ENCODE results near the gene CDH13.

Gene CDH13

DNA sequence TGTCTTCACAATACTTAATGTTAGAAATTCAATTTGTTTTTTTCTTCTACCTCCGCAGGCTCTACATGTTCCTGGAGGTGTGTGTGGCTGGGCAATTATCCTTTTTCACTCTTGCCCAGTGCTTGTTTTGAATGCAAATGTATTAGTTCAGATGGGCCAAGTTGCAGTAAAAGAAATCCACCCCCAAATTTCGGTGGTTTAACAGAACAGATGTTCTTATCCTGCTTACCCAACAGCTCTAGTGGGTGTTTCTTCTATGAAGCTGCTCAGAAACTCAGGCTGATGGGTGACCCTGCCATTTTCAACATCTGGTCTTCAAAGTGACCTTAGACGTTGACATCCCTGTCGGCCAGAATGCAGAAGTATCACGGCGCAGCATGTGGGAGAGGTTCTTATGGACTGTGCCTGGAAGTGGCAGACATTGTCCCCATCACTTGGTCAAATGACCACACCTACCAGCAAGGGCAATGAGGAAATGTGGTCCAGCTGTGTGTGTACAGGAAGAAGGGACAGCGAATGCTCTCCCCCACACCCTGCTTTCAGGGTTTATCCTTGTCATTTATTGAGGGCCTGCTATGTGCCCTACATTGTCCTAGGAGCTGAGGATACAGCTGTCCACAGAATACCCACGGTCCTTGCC, 157.3 kb downstream of the CDH13 start:
- DNase-seq (ENCODE audit: low read depth in 1 of 2, low spot score in 1 of 2): no peak
- TF ChIP-seq, protein P1, sequence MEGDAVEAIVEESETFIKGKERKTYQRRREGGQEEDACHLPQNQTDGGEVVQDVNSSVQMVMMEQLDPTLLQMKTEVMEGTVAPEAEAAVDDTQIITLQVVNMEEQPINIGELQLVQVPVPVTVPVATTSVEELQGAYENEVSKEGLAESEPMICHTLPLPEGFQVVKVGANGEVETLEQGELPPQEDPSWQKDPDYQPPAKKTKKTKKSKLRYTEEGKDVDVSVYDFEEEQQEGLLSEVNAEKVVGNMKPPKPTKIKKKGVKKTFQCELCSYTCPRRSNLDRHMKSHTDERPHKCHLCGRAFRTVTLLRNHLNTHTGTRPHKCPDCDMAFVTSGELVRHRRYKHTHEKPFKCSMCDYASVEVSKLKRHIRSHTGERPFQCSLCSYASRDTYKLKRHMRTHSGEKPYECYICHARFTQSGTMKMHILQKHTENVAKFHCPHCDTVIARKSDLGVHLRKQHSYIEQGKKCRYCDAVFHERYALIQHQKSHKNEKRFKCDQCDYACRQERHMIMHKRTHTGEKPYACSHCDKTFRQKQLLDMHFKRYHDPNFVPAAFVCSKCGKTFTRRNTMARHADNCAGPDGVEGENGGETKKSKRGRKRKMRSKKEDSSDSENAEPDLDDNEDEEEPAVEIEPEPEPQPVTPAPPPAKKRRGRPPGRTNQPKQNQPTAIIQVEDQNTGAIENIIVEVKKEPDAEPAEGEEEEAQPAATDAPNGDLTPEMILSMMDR (IDR thresholded peaks at IDR 0.05; ENCODE audit: insufficient read depth, low read length): no peak
- TF ChIP-seq GABPA (IDR thresholded peaks at IDR 0.05; ENCODE audit: low read depth) (no peak), SPI1 (IDR thresholded peaks at IDR 0.05; ENCODE audit: borderline replicate concordance, low read depth) (no peak)
- TF ChIP-seq, protein P2, sequence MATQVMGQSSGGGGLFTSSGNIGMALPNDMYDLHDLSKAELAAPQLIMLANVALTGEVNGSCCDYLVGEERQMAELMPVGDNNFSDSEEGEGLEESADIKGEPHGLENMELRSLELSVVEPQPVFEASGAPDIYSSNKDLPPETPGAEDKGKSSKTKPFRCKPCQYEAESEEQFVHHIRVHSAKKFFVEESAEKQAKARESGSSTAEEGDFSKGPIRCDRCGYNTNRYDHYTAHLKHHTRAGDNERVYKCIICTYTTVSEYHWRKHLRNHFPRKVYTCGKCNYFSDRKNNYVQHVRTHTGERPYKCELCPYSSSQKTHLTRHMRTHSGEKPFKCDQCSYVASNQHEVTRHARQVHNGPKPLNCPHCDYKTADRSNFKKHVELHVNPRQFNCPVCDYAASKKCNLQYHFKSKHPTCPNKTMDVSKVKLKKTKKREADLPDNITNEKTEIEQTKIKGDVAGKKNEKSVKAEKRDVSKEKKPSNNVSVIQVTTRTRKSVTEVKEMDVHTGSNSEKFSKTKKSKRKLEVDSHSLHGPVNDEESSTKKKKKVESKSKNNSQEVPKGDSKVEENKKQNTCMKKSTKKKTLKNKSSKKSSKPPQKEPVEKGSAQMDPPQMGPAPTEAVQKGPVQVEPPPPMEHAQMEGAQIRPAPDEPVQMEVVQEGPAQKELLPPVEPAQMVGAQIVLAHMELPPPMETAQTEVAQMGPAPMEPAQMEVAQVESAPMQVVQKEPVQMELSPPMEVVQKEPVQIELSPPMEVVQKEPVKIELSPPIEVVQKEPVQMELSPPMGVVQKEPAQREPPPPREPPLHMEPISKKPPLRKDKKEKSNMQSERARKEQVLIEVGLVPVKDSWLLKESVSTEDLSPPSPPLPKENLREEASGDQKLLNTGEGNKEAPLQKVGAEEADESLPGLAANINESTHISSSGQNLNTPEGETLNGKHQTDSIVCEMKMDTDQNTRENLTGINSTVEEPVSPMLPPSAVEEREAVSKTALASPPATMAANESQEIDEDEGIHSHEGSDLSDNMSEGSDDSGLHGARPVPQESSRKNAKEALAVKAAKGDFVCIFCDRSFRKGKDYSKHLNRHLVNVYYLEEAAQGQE (IDR thresholded peaks at IDR 0.05; ENCODE audit: insufficient replicate concordance, low read depth): no peak
- Histone ChIP-seq H3K4me3 (replicated peaks; ENCODE audit: insufficient read depth, low read length) (no peak overlapping the region), H3K27me3 (ENCODE audit: insufficient read depth, poor library complexity, severe bottlenecking) (no peaks in the 10 kb centered on the region), H3K27ac (replicated peaks) (no peak overlapping the region)

DNA sequence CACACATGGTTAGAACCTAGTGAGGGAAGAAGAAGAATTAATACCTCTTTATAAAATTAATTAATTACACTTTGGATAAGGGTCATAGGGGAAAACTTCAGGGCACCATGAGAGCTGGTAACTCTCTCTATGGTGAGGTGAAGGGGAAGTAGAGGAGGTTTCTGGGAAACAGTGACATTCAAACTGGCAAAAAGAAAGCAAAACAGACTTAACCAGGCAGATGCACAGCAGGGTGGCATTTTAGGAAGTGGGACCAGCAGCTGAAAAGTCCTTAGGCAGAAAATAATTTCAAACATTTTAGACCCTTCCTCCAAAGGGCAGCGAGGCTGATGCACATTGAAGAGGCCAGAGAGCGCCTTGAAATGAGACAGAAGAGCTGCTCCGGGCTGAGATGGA, 157.8 kb downstream of the CDH13 start:
- no peak for DNase-seq (ENCODE audit: low read depth in 1 of 2, low spot score in 1 of 2)
- Histone ChIP-seq H3K4me3 (replicated peaks; ENCODE audit: insufficient read depth, low read length) (no peak overlapping the region), H3K27ac (replicated peaks) (no peak overlapping the region), H3K27me3 (ENCODE audit: insufficient read depth, poor library complexity, severe bottlenecking) (no peaks in the 10 kb centered on the region)
- TF ChIP-seq POLR2AphosphoS5 (IDR thresholded peaks at IDR 0.05; ENCODE audit: low read depth) (no peak), SPI1 (IDR thresholded peaks at IDR 0.05; ENCODE audit: borderline replicate concordance, low read depth) (no peak), GABPA (IDR thresholded peaks at IDR 0.05; ENCODE audit: low read depth) (no peak)
- TF ChIP-seq, protein P2 (IDR thresholded peaks at IDR 0.05; ENCODE audit: insufficient replicate concordance, low read depth): no peak
- TF ChIP-seq, protein P1 (IDR thresholded peaks at IDR 0.05; ENCODE audit: insufficient read depth, low read length): no peak

DNA sequence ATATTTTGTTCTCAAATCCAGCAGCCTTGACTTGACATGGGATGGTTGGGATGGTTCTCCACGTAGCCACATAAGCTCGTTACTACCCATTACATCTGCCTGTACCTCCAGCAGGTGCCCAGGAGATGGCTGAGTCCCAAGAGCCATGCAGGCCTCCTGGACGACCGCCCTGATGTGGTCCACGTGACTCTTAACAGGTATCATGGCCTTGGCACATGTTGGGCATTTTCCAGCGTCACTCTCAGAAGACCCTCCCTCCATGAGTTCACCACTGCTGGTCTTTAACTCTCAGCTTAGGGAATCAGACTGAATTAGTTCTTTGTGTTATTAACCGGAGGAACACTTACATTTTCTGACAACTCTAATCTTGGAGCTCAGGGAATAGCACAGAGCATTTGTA, 161.5 kb downstream of the CDH13 start:
- H3K4me3 ChIP-seq (replicated peaks; ENCODE audit: insufficient read depth, low read length): no peak overlapping the region
- DNase-seq (ENCODE audit: low read depth in 1 of 2, low spot score in 1 of 2): no peak
- TF ChIP-seq, protein P1 (IDR thresholded peaks at IDR 0.05; ENCODE audit: insufficient read depth, low read length): no peak
- TF ChIP-seq, protein P2 (IDR thresholded peaks at IDR 0.05; ENCODE audit: insufficient replicate concordance, low read depth): no peak
- TF ChIP-seq GABPA (IDR thresholded peaks at IDR 0.05; ENCODE audit: low read depth) (no peak), POLR2AphosphoS5 (IDR thresholded peaks at IDR 0.05; ENCODE audit: low read depth) (no peak), SPI1 (IDR thresholded peaks at IDR 0.05; ENCODE audit: borderline replicate concordance, low read depth) (no peak)
- no peak overlapping the region for H3K27ac ChIP-seq (replicated peaks)
- H3K27me3 ChIP-seq (ENCODE audit: insufficient read depth, poor library complexity, severe bottlenecking): no peaks in the 10 kb centered on the region
